ENCODE measurements around the gene RIIAD1. TPM values are rescaled to one million over a fixed set of nuclear protein-coding genes. Genes with fewer than 3 reads are reported as not detected.

Gene RIIAD1
- total RNA-seq, 1 experiment from 2014 or later, result not detected

GRCh38 chr1:151737026-151737425, 15.7 kb downstream of the RIIAD1 start:
- H3K9me2 ChIP-seq (replicated peaks; ENCODE audit: low read length), result no peaks in the 10 kb centered on the region
- no peak overlapping the region for H3K9ac ChIP-seq (ENCODE audit: low read length)
- H3F3A ChIP-seq (ENCODE audit: low read length, unreplicated experiment), result no peaks in the 10 kb centered on the region
- no peak overlapping the region for H3K27ac ChIP-seq (ENCODE audit: low read length)
- H3K9me3 ChIP-seq (ENCODE audit: low read length), result peaks cover 11% of the 10 kb centered on the region; the same call in 1 of the 2 replicates
- H3K4me1 ChIP-seq (ENCODE audit: insufficient read depth, low read length), result peaks cover 12% of the 10 kb centered on the region
- H3K79me2 ChIP-seq (ENCODE audit: low read length), result no peaks in the 10 kb centered on the region
- no peaks in the 10 kb centered on the region for H3K36me3 ChIP-seq (ENCODE audit: low read depth, low read length)
- no peak overlapping the region for H3K4me2 ChIP-seq (ENCODE audit: low read length)
- no peak overlapping the region for H3K4me3 ChIP-seq (ENCODE audit: low read length)
- H2AFZ ChIP-seq (ENCODE audit: low read length), result no peak overlapping the region
- H4K20me1 ChIP-seq (ENCODE audit: low read length), result no peaks in the 10 kb centered on the region
- no peaks in the 10 kb centered on the region for H3K27me3 ChIP-seq (ENCODE audit: low read length)
- no TSS peak for BruUV-seq (replicated peaks)
- DNase-seq (no peak), ATAC-seq (no peak)
- ChIA-PET CTCF (no interaction called here), POLR2A (ENCODE audit: unreplicated experiment) (no interaction called here)
- TF ChIP-seq EZH2 (IDR thresholded peaks at IDR 0.05; ENCODE audit: low read length, unreplicated experiment), result no peak
- TF ChIP-seq CTCF (conservative IDR thresholded peaks at IDR 0.05; ENCODE audit: low read depth, low read length), result no peak
- no peak for TF ChIP-seq EZH2phosphoT487 (IDR thresholded peaks at IDR 0.05; ENCODE audit: borderline replicate concordance, low read length)
- intact Hi-C loops (cut with micrococcal nuclease), result no loop called here

GRCh38 chr1:151737479-151737878, 16.2 kb downstream of the RIIAD1 start:
- BruUV-seq (replicated peaks), result no TSS peak
- TF ChIP-seq EZH2 (IDR thresholded peaks at IDR 0.05; ENCODE audit: low read length, unreplicated experiment) (no peak), EZH2phosphoT487 (IDR thresholded peaks at IDR 0.05; ENCODE audit: borderline replicate concordance, low read length) (no peak), CTCF (conservative IDR thresholded peaks at IDR 0.05; ENCODE audit: low read depth, low read length) (no peak)
- peaks cover 12% of the 10 kb centered on the region for H3K4me1 ChIP-seq (ENCODE audit: insufficient read depth, low read length)
- peaks cover 11% of the 10 kb centered on the region; the same call in 1 of the 2 replicates for H3K9me3 ChIP-seq (ENCODE audit: low read length)
- no peak overlapping the region for H3K9ac ChIP-seq (ENCODE audit: low read length)
- ATAC-seq (no peak), DNase-seq (no peak)
- H3K79me2 ChIP-seq (ENCODE audit: low read length), result no peaks in the 10 kb centered on the region
- H3K27me3 ChIP-seq (ENCODE audit: low read length), result no peaks in the 10 kb centered on the region
- H3K27ac ChIP-seq (ENCODE audit: low read length), result no peak overlapping the region
- no peaks in the 10 kb centered on the region for H3K36me3 ChIP-seq (ENCODE audit: low read depth, low read length)
- H3K9me2 ChIP-seq (replicated peaks; ENCODE audit: low read length), result no peaks in the 10 kb centered on the region
- ChIA-PET CTCF (no interaction called here), POLR2A (ENCODE audit: unreplicated experiment) (no interaction called here)
- H3K4me2 ChIP-seq (ENCODE audit: low read length), result no peak overlapping the region
- intact Hi-C loops (cut with micrococcal nuclease), result no loop called here
- H2AFZ ChIP-seq (ENCODE audit: low read length), result no peak overlapping the region
- no peaks in the 10 kb centered on the region for H3F3A ChIP-seq (ENCODE audit: low read length, unreplicated experiment)
- H4K20me1 ChIP-seq (ENCODE audit: low read length), result no peaks in the 10 kb centered on the region
- H3K4me3 ChIP-seq (ENCODE audit: low read length), result no peak overlapping the region

GRCh38 chr1:151739590-151740355, 18.5 kb downstream of the RIIAD1 start:
- ChIA-PET CTCF (no interaction called here), POLR2A (ENCODE audit: unreplicated experiment) (no interaction called here)
- H3K79me2 ChIP-seq (ENCODE audit: low read length), result no peaks in the 10 kb centered on the region
- H2AFZ ChIP-seq (ENCODE audit: low read length), result peak overlapping the region; percentile 73
- peaks cover 9% of the 10 kb centered on the region for H3K4me1 ChIP-seq (ENCODE audit: insufficient read depth, low read length)
- H3K4me3 ChIP-seq (ENCODE audit: low read length), result peak overlapping the region; percentile 40; the same call in 1 of the 2 replicates
- no peak overlapping the region for H3K9ac ChIP-seq (ENCODE audit: low read length)
- BruUV-seq (replicated peaks), result no TSS peak
- intact Hi-C loops (cut with micrococcal nuclease), result loop anchor here (1.0 kb wide), 1 partner anchor 97 kb away; no protein-coding TSS in a partner anchor
- H3F3A ChIP-seq (ENCODE audit: low read length, unreplicated experiment), result no peaks in the 10 kb centered on the region
- peaks cover 11% of the 10 kb centered on the region; the same call in 1 of the 2 replicates for H3K9me3 ChIP-seq (ENCODE audit: low read length)
- DNase-seq (peak; percentile 91), ATAC-seq (peak; percentile 59)
- H4K20me1 ChIP-seq (ENCODE audit: low read length), result no peaks in the 10 kb centered on the region
- H3K9me2 ChIP-seq (replicated peaks; ENCODE audit: low read length), result no peaks in the 10 kb centered on the region
- H3K36me3 ChIP-seq (ENCODE audit: low read depth, low read length), result no peaks in the 10 kb centered on the region
- TF ChIP-seq EZH2 (IDR thresholded peaks at IDR 0.05; ENCODE audit: low read length, unreplicated experiment) (no peak), CTCF (conservative IDR thresholded peaks at IDR 0.05; ENCODE audit: low read depth, low read length) (peak; percentile 43), EZH2phosphoT487 (IDR thresholded peaks at IDR 0.05; ENCODE audit: borderline replicate concordance, low read length) (no peak)
- peak overlapping the region; percentile 70 for H3K4me2 ChIP-seq (ENCODE audit: low read length)
- no peak overlapping the region for H3K27ac ChIP-seq (ENCODE audit: low read length)
- H3K27me3 ChIP-seq (ENCODE audit: low read length), result no peaks in the 10 kb centered on the region

All from PC-3 (cell line).